GM23338 (cell line): Measurements from ENCODE around the gene PTGDS. TPM values are rescaled to one million over a fixed set of nuclear protein-coding genes. Genes with fewer than 3 reads are reported as not detected.

Experiments used
- ATAC-seq: fragments of 200-7000 bp; cut with Tn5 transposase; 3 replicates; pipeline ENCODE4 v1.9.1; 2020
- DNase-seq: peaks from one replicate; pipeline ENCODE4 v3.0.0-alpha.2; 2015; ENCODE audit warnings: low spot score
- H2AFZ ChIP-seq: fragments of 200-600 bp; sonication (generic); 2 replicates; pipeline ENCODE4 v1.8.0; 2016; ENCODE audit warnings: antibody characterized with exemption, mild to moderate bottlenecking, moderate library complexity
- H3F3A ChIP-seq: fragments of 200-600 bp; sonication (generic); replicated peaks from 2 replicates; pipeline ENCODE4 v1.8.0; 2017; ENCODE audit warnings: antibody characterized with exemption, mixed run types, low read depth
- H3K27ac ChIP-seq: fragments of 200-600 bp; sonication (generic); 2 replicates; pipeline ENCODE4 v1.6.1; 2016; ENCODE audit warnings: low read depth
- H3K27me3 ChIP-seq: fragments of 200-600 bp; sonication (generic); 2 replicates; pipeline ENCODE4 v1.8.0; 2016; ENCODE audit warnings: mild to moderate bottlenecking, mixed run types, moderate library complexity; ENCODE audit not compliant: insufficient read depth
- H3K36me3 ChIP-seq: fragments of 200-600 bp; sonication (generic); 2 replicates; pipeline ENCODE4 v1.8.0; 2016; ENCODE audit warnings: mild to moderate bottlenecking; ENCODE audit not compliant: insufficient read depth
- H3K4me1 ChIP-seq: fragments of 200-600 bp; sonication (generic); 2 replicates; pipeline ENCODE4 v1.8.0; 2016; ENCODE audit warnings: mild to moderate bottlenecking, moderate library complexity; ENCODE audit not compliant: insufficient read depth
- H3K4me2 ChIP-seq: fragments of 200-600 bp; sonication (generic); 2 replicates; pipeline ENCODE4 v1.7.1; 2017; ENCODE audit warnings: mixed run types
- H3K4me3 ChIP-seq: fragments of 200-600 bp; sonication (generic); 2 replicates; pipeline ENCODE4 v1.6.1; 2016; ENCODE audit warnings: mixed run types
- H3K79me2 ChIP-seq: fragments of 200-600 bp; sonication (generic); replicated peaks from 2 replicates; pipeline ENCODE4 v1.8.0; 2017; ENCODE audit warnings: mild to moderate bottlenecking; ENCODE audit not compliant: insufficient read depth
- H3K9me2 ChIP-seq: fragments of 200-600 bp; sonication (generic); 2 replicates; pipeline ENCODE4 v1.8.0; 2017; ENCODE audit not compliant: insufficient read depth
- H4K20me1 ChIP-seq: fragments of 200-600 bp; sonication (generic); replicated peaks from 2 replicates; pipeline ENCODE4 v1.8.0; 2017; ENCODE audit warnings: mild to moderate bottlenecking; ENCODE audit not compliant: insufficient read depth
- H3K27ac Mint-ChIP-seq: 2 replicates; pipeline ENCODE4 v1.8.0; 2020; ENCODE audit warnings: inconsistent platforms, mild to moderate bottlenecking, moderate library complexity, mixed read lengths
- H3K27me3 Mint-ChIP-seq: 3 replicates; pipeline ENCODE4 v1.8.0; 2022; ENCODE audit warnings: low read depth, mild to moderate bottlenecking, moderate library complexity, mixed read lengths, inconsistent platforms; ENCODE audit not compliant: insufficient read depth, poor library complexity
- H3K36me3 Mint-ChIP-seq: 3 replicates; pipeline ENCODE4 v1.8.0; 2021; ENCODE audit warnings: low read depth, mild to moderate bottlenecking, inconsistent platforms, moderate library complexity, mixed read lengths
- H3K4me1 Mint-ChIP-seq: 3 replicates; pipeline ENCODE4 v1.8.0; 2020; ENCODE audit warnings: mild to moderate bottlenecking, inconsistent platforms, mixed read lengths
- H3K4me3 Mint-ChIP-seq: 3 replicates; pipeline ENCODE4 v1.8.0; 2021; ENCODE audit warnings: moderate library complexity, mild to moderate bottlenecking, inconsistent platforms, mixed read lengths
- H3K9me3 Mint-ChIP-seq: 3 replicates; pipeline ENCODE4 v1.8.0; 2020; ENCODE audit warnings: moderate library complexity, mild to moderate bottlenecking, inconsistent platforms, mixed read lengths
- CREB1 ChIP-seq: fragments of 250-450 bp; sonication (Bioruptor Pico); IDR thresholded peaks from 2 replicates; pipeline ENCODE4 v1.5.0; 2020; ENCODE audit warnings: low read depth, mild to moderate bottlenecking, moderate library complexity
- EZH2 ChIP-seq: fragments of 200-600 bp; sonication (generic); IDR thresholded peaks from one replicate; pipeline ENCODE4 v1.8.0; 2017; ENCODE audit warnings: antibody characterized with exemption, mild to moderate bottlenecking, low read depth; ENCODE audit not compliant: unreplicated experiment
- EZH2phosphoT487 ChIP-seq: fragments of 200-600 bp; sonication (generic); IDR thresholded peaks from one replicate; pipeline ENCODE4 v1.8.1; 2018; ENCODE audit warnings: antibody characterized with exemption; ENCODE audit not compliant: unreplicated experiment
- STAT1 ChIP-seq: IDR thresholded peaks from one replicate; pipeline ENCODE4 v1.6.1; 2016; ENCODE audit warnings: antibody characterized with exemption; ENCODE audit not compliant: unreplicated experiment
- ZNF114 ChIP-seq: fragments of 250-450 bp; sonication (Bioruptor Pico); IDR thresholded peaks from 2 replicates; pipeline ENCODE4 v1.5.0; 2020; ENCODE audit warnings: mild to moderate bottlenecking, moderate library complexity
- ZNF331 ChIP-seq: fragments of 250-450 bp; sonication (Bioruptor Pico); IDR thresholded peaks from 2 replicates; pipeline ENCODE4 v1.5.0; 2020; ENCODE audit warnings: low read depth, mild to moderate bottlenecking, moderate library complexity
- polyA plus RNA-seq: library from polyadenylated mRNA; unstranded; fragments of >200 nt; fragmentation: Nextera tagmentation; extraction: Ambion mirVana; gene quantifications from 2 replicates; pipeline ENCODE4 v1.2.1, GENCODE V29; 2016
- total RNA-seq: library from RNA; depleted of rRNA; stranded (reverse); fragments of >200 nt; shearing (Covaris generic); gene quantifications from 2 replicates; pipeline ENCODE4 v1.2.3, GENCODE V29; 2014
- TF ChIP-seq, protein P1 (sequence below): fragments of 250-450 bp; sonication (Bioruptor Pico); IDR thresholded peaks from 2 replicates; pipeline ENCODE4 v1.5.0; 2020; ENCODE audit warnings: mild to moderate bottlenecking, moderate library complexity
- TF ChIP-seq, protein P2 (sequence below): IDR thresholded peaks from one replicate; pipeline ENCODE4 v1.6.1; 2018; ENCODE audit warnings: antibody characterized with exemption; ENCODE audit not compliant: unreplicated experiment

Gene PTGDS
- total and polyA plus RNA-seq, 2 experiments from 2014 or later = 1.9 to 3.1 TPM

DNA sequence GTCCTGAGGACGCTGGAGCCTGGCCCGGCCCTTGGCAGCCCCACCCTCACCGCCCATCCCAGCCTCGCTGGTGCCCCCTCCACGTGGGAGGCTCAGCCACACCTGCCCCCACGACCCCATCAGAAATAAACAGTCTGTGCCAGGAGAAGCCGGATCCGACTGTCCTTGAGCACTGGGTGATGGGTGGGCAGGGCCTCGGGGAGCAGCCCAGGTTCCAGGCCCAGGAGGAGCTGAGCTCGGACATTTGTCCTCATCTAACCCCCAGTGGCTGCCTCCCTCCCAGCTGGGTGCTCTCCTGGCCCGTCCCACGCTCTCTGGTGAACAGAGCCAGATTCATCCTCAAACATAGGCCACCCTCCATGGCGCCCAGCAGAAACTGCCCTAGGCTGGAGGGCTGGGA lies 4.6 kb upstream of the PTGDS start (continued):
- TF ChIP-seq EZH2 (no peak), STAT1 (no peak), ZNF331 (CRISPR knock-in tag) (no peak)
- TF ChIP-seq, protein P1, sequence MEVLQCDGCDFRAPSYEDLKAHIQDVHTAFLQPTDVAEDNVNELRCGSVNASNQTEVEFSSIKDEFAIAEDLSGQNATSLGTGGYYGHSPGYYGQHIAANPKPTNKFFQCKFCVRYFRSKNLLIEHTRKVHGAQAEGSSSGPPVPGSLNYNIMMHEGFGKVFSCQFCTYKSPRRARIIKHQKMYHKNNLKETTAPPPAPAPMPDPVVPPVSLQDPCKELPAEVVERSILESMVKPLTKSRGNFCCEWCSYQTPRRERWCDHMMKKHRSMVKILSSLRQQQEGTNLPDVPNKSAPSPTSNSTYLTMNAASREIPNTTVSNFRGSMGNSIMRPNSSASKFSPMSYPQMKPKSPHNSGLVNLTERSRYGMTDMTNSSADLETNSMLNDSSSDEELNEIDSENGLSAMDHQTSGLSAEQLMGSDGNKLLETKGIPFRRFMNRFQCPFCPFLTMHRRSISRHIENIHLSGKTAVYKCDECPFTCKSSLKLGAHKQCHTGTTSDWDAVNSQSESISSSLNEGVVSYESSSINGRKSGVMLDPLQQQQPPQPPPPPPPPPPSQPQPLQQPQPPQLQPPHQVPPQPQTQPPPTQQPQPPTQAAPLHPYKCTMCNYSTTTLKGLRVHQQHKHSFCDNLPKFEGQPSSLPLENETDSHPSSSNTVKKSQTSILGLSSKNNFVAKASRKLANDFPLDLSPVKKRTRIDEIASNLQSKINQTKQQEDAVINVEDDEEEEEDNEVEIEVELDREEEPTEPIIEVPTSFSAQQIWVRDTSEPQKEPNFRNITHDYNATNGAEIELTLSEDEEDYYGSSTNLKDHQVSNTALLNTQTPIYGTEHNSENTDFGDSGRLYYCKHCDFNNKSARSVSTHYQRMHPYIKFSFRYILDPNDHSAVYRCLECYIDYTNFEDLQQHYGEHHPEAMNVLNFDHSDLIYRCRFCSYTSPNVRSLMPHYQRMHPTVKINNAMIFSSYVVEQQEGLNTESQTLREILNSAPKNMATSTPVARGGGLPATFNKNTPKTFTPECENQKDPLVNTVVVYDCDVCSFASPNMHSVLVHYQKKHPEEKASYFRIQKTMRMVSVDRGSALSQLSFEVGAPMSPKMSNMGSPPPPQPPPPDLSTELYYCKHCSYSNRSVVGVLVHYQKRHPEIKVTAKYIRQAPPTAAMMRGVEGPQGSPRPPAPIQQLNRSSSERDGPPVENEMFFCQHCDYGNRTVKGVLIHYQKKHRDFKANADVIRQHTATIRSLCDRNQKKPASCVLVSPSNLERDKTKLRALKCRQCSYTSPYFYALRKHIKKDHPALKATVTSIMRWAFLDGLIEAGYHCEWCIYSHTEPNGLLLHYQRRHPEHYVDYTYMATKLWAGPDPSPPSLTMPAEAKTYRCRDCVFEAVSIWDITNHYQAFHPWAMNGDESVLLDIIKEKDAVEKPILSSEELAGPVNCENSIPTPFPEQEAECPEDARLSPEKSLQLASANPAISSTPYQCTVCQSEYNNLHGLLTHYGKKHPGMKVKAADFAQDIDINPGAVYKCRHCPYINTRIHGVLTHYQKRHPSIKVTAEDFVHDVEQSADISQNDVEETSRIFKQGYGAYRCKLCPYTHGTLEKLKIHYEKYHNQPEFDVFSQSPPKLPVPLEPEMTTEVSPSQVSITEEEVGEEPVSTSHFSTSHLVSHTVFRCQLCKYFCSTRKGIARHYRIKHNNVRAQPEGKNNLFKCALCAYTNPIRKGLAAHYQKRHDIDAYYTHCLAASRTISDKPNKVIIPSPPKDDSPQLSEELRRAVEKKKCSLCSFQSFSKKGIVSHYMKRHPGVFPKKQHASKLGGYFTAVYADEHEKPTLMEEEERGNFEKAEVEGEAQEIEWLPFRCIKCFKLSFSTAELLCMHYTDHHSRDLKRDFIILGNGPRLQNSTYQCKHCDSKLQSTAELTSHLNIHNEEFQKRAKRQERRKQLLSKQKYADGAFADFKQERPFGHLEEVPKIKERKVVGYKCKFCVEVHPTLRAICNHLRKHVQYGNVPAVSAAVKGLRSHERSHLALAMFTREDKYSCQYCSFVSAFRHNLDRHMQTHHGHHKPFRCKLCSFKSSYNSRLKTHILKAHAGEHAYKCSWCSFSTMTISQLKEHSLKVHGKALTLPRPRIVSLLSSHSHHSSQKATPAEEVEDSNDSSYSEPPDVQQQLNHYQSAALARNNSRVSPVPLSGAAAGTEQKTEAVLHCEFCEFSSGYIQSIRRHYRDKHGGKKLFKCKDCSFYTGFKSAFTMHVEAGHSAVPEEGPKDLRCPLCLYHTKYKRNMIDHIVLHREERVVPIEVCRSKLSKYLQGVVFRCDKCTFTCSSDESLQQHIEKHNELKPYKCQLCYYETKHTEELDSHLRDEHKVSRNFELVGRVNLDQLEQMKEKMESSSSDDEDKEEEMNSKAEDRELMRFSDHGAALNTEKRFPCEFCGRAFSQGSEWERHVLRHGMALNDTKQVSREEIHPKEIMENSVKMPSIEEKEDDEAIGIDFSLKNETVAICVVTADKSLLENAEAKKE (CRISPR knock-in tag) = no peak

DNA sequence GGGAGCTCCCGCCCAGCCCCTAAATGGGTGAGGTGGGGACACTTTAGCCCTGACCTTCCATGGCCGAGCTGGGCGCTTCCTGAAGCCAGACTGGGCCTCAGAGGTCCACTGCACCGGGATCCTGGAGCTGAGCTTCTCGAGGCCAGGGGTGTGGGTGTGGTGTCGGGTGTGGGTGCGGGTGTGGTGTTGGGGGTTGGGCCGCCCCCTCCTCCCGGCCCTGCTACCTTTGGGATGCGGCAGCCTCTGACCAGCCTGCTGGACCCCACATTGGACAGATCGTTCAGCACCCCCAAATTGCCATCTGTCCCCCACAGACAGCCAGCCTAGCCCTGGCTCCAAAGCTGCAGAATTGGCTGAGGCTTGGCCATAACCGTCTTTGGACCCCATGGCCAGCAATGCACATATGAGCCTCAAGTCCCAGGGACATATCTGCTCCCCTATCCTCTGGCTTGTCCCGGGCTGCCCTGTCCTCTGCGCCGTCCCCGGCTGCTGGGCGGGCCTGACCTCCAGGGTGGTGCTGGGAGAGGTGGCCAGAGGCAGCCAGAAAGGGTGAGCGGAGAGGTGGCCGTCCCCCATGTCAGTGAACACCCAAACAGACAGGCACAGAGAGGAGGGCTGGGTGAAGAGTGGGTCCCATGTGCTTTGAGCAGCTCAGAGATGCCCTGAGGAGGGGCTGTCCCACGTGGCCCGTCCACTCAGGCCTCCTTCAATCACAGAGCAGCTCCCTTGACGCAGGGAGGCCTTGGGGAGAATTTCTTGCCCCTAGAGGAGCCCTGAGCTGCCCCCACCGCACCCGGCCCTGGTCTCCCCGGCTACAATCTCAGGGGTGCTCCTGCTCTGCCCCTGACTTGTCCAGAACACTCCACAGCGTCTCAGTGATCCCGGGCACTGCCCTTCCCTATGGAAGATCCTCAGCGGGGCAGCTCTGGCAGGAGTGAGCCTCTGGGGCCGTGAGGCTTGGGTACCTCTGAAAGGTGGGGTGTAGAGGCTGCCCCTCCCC lies 3.4 kb upstream of the PTGDS start:
- Histone ChIP-seq H3K36me3 (no peaks in the 10 kb centered on the region), H3K9me2 (no peaks in the 10 kb centered on the region), H3K79me2 (no peaks in the 10 kb centered on the region), H3K4me2 (no peak overlapping the region), H2AFZ (no peak overlapping the region), H4K20me1 (no peaks in the 10 kb centered on the region), H3K4me3 (no peak overlapping the region), H3F3A (no peaks in the 10 kb centered on the region), H3K27me3 (no peaks in the 10 kb centered on the region), H3K27ac (no peak overlapping the region), H3K4me1 (no peaks in the 10 kb centered on the region)
- ATAC-seq (no peak), DNase-seq (no peak)
- Mint-ChIP-seq H3K27ac (no peak overlapping the region), H3K4me3 (no peak overlapping the region), H3K4me1 (peaks cover 2% of the 10 kb centered on the region; the same call in 1 of the 3 replicates), H3K9me3 (no peaks in the 10 kb centered on the region), H3K27me3 (peaks cover 7% of the 10 kb centered on the region), H3K36me3 (no peaks in the 10 kb centered on the region)
- TF ChIP-seq CREB1 (CRISPR knock-in tag) = no peak
- TF ChIP-seq, protein P2, sequence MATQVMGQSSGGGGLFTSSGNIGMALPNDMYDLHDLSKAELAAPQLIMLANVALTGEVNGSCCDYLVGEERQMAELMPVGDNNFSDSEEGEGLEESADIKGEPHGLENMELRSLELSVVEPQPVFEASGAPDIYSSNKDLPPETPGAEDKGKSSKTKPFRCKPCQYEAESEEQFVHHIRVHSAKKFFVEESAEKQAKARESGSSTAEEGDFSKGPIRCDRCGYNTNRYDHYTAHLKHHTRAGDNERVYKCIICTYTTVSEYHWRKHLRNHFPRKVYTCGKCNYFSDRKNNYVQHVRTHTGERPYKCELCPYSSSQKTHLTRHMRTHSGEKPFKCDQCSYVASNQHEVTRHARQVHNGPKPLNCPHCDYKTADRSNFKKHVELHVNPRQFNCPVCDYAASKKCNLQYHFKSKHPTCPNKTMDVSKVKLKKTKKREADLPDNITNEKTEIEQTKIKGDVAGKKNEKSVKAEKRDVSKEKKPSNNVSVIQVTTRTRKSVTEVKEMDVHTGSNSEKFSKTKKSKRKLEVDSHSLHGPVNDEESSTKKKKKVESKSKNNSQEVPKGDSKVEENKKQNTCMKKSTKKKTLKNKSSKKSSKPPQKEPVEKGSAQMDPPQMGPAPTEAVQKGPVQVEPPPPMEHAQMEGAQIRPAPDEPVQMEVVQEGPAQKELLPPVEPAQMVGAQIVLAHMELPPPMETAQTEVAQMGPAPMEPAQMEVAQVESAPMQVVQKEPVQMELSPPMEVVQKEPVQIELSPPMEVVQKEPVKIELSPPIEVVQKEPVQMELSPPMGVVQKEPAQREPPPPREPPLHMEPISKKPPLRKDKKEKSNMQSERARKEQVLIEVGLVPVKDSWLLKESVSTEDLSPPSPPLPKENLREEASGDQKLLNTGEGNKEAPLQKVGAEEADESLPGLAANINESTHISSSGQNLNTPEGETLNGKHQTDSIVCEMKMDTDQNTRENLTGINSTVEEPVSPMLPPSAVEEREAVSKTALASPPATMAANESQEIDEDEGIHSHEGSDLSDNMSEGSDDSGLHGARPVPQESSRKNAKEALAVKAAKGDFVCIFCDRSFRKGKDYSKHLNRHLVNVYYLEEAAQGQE = no peak
- TF ChIP-seq ZNF331 (CRISPR knock-in tag) = no peak
- TF ChIP-seq EZH2phosphoT487 = no peak
- no peak for TF ChIP-seq ZNF114 (CRISPR knock-in tag)
